Endodermal cell (in vitro differentiated cells): Measurements from ENCODE around the gene GSE1. TPM values are rescaled to one million over a fixed set of nuclear protein-coding genes. Genes with fewer than 3 reads are reported as not detected.

Source experiments
- DNase-seq: peaks from one replicate; pipeline ENCODE4 v3.0.0-alpha.2; 2017
- H3K27ac ChIP-seq: 2 replicates; pipeline ENCODE4 v1.5.1; 2013; ENCODE audit warnings: mild to moderate bottlenecking, low read depth, low read length, moderate library complexity
- H3K27me3 ChIP-seq: 2 replicates; pipeline ENCODE4 v1.6.1; 2013; ENCODE audit warnings: mild to moderate bottlenecking, low read length, moderate library complexity; ENCODE audit not compliant: insufficient read depth, control insufficient read depth, poor library complexity, severe bottlenecking
- H3K36me3 ChIP-seq: 2 replicates; pipeline ENCODE4 v1.7.0; 2013; ENCODE audit warnings: mild to moderate bottlenecking, low read length, moderate library complexity; ENCODE audit not compliant: control insufficient read depth, insufficient read depth
- H3K4me1 ChIP-seq: one replicate; pipeline ENCODE4 v1.7.0; 2013; ENCODE audit warnings: low read length; ENCODE audit not compliant: control insufficient read depth, insufficient read depth
- H3K4me3 ChIP-seq: 2 replicates; pipeline ENCODE4 v1.5.1; 2013; ENCODE audit warnings: mild to moderate bottlenecking, low read length, moderate library complexity
- H3K9ac ChIP-seq: 2 replicates; pipeline ENCODE4 v1.6.1; 2013; ENCODE audit warnings: mild to moderate bottlenecking, low read length, moderate library complexity; ENCODE audit not compliant: poor library complexity, severe bottlenecking; ENCODE audit errors: extremely low read depth
- H3K9me3 ChIP-seq: 2 replicates; pipeline ENCODE4 v1.6.1; 2013; ENCODE audit warnings: mild to moderate bottlenecking, low read length, moderate library complexity; ENCODE audit not compliant: control insufficient read depth
- H3K27ac Mint-ChIP-seq: 2 replicates; pipeline ENCODE4 v1.8.0; 2020; ENCODE audit warnings: mixed read lengths
- H3K27me3 Mint-ChIP-seq: 2 replicates; pipeline ENCODE4 v1.8.0; 2021; ENCODE audit warnings: mild to moderate bottlenecking, mixed read lengths; ENCODE audit not compliant: insufficient read depth
- H3K36me3 Mint-ChIP-seq: 2 replicates; pipeline ENCODE4 v1.8.0; 2020; ENCODE audit warnings: low read depth, mixed read lengths
- H3K4me1 Mint-ChIP-seq: 2 replicates; pipeline ENCODE4 v1.8.0; 2020; ENCODE audit warnings: mixed read lengths
- H3K4me3 Mint-ChIP-seq: 2 replicates; pipeline ENCODE4 v1.8.0; 2020; ENCODE audit warnings: mild to moderate bottlenecking, moderate library complexity, mixed read lengths
- H3K9me3 Mint-ChIP-seq: 2 replicates; pipeline ENCODE4 v1.8.0; 2020; ENCODE audit warnings: mild to moderate bottlenecking, mixed read lengths
- WGBS, 2 experiments: methylation state at CpG; one replicate each; pipeline versions ENCODE4 v1.1.5 to v1.1.7; 2013; ENCODE audit warnings: missing lambda C conversion rate in 2 of 2, mixed read lengths in 1 of 2; ENCODE audit not compliant: insufficient coverage in 1 of 2, insufficient read length in 1 of 2; 5-methylcytosine and 5-hydroxymethylcytosine counted together
- total RNA-seq, 2 donors: library from RNA; stranded (reverse); fragmentation: NEBNext Ultra II Directional in 1 of 2; extraction: Animal tissue kit (Norgen Biotek cat#: 25700) in 1 of 2; gene quantifications; 2 replicates in 1 of 2; 3 replicates in 1 of 2; pipeline ENCODE4 v1.2.1, GENCODE V29; 2021
- TF ChIP-seq, protein P1 (sequence below): fragments of 200-600 bp; sonication (generic); conservative IDR thresholded peaks from 2 replicates; pipeline ENCODE4 v1.5.0; 2021; ENCODE audit warnings: antibody characterized with exemption, mild to moderate bottlenecking

Gene GSE1
- total RNA-seq, 2 donors from 2014 or later, result 108 to 128 TPM

DNA sequence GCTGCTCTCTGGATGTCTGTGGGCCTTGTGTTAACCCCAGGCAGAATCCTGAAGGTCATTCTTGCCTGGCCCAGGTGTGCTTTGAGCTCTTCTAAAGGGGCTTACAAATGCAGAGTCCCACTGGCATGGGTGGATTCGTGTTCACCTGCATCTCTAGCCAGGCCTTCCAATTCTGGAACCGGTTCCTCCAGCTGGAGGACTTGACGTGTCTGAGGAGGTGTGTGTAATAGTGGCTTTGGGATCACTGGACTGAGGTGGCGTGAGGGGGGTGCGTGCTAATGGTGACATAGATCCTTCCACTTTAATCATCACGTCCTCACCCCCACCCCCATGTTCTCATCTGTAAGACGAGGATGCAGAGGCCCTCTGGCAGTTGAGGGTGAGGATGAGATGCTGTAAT lies 4.8 kb downstream of the GSE1 start:
- Histone ChIP-seq H3K36me3 (peaks cover 23% of the 10 kb centered on the region), H3K27me3 (no peaks in the 10 kb centered on the region), H3K9me3 (no peaks in the 10 kb centered on the region), H3K4me1 (peaks cover 16% of the 10 kb centered on the region), H3K9ac (no peak overlapping the region), H3K27ac (no peak overlapping the region), H3K4me3 (no peak overlapping the region)
- DNase-seq, result no peak
- Mint-ChIP-seq H3K36me3 (peaks cover 27% of the 10 kb centered on the region), H3K27me3 (no peaks in the 10 kb centered on the region), H3K27ac (no peak overlapping the region), H3K4me3 (no peak overlapping the region), H3K9me3 (no peaks in the 10 kb centered on the region), H3K4me1 (peaks cover 60% of the 10 kb centered on the region)
- WGBS, 2 experiments, result 92% methylated on average over 4 of the region's 7 CpGs; no CpG with 5 or more reads in 1 of the 2 experiments
- TF ChIP-seq, protein P1, sequence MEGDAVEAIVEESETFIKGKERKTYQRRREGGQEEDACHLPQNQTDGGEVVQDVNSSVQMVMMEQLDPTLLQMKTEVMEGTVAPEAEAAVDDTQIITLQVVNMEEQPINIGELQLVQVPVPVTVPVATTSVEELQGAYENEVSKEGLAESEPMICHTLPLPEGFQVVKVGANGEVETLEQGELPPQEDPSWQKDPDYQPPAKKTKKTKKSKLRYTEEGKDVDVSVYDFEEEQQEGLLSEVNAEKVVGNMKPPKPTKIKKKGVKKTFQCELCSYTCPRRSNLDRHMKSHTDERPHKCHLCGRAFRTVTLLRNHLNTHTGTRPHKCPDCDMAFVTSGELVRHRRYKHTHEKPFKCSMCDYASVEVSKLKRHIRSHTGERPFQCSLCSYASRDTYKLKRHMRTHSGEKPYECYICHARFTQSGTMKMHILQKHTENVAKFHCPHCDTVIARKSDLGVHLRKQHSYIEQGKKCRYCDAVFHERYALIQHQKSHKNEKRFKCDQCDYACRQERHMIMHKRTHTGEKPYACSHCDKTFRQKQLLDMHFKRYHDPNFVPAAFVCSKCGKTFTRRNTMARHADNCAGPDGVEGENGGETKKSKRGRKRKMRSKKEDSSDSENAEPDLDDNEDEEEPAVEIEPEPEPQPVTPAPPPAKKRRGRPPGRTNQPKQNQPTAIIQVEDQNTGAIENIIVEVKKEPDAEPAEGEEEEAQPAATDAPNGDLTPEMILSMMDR, result no peak

GRCh38 chr16:85618521-85618920 lies 5.4 kb downstream of the GSE1 start:
- Histone ChIP-seq H3K36me3 (peaks cover 23% of the 10 kb centered on the region), H3K4me1 (peaks cover 16% of the 10 kb centered on the region), H3K27me3 (no peaks in the 10 kb centered on the region), H3K9ac (no peak overlapping the region), H3K9me3 (no peaks in the 10 kb centered on the region), H3K4me3 (no peak overlapping the region), H3K27ac (no peak overlapping the region)
- no peak for DNase-seq
- Mint-ChIP-seq H3K27ac (no peak overlapping the region), H3K27me3 (no peaks in the 10 kb centered on the region), H3K36me3 (peaks cover 27% of the 10 kb centered on the region), H3K9me3 (no peaks in the 10 kb centered on the region), H3K4me1 (peaks cover 64% of the 10 kb centered on the region), H3K4me3 (no peak overlapping the region)
- TF ChIP-seq, protein P1, result no peak
- 96 to 99% methylated on average over 9 of the region's 9 CpGs for WGBS, 2 experiments

DNA sequence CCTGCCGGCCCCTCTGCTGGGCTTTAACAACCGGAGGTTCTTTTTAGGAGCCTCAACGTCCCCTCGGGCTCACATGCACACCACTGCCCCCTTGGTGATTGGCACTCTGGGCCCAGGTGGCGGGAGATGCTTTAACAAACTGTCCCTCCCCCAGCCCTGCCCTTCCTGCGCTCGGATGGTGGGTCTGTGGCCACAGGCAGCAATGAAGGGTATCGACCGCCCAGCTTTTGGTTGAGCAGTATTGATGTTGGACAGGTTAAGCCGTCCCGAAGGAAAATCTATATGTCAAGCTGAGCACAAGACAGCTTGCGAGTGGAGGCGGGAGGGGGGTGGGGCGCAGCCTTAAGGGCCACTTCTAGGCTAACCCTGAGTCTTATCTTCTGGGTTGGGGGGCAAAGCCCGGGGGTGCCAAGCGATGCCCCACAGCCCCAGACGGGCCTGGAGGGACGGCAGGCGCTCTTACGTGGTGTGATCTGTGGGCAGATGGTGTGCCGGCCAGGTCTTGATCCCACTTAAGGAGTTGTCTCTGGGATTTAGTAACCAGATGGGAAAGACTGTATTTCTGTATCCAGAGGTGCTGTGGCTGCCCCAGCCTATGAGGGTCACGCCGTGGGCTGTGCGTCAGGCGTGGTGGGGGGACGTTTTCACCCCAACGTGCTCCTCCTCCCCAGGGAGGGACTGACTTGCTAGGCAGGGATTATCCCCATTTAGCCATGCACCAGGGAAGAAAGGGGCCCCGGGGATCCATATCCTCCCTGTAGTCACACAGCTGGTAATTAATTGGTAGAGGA lies 6.2 kb downstream of the GSE1 start:
- 92% methylated on average over 20 to 27 of the region's 28 CpGs for WGBS, 2 experiments
- Histone ChIP-seq H3K4me1 (peaks cover 16% of the 10 kb centered on the region), H3K27ac (no peak overlapping the region), H3K36me3 (peaks cover 23% of the 10 kb centered on the region), H3K9ac (no peak overlapping the region), H3K27me3 (no peaks in the 10 kb centered on the region), H3K4me3 (no peak overlapping the region), H3K9me3 (no peaks in the 10 kb centered on the region)
- no peaks in the 10 kb centered on the region for H3K9me3 Mint-ChIP-seq
- peaks cover 67% of the 10 kb centered on the region for H3K4me1 Mint-ChIP-seq
- H3K27ac Mint-ChIP-seq, result no peak overlapping the region
- no peak for DNase-seq
- peaks cover 27% of the 10 kb centered on the region for H3K36me3 Mint-ChIP-seq
- no peak overlapping the region for H3K4me3 Mint-ChIP-seq
- TF ChIP-seq, protein P1, result no peak
- no peaks in the 10 kb centered on the region for H3K27me3 Mint-ChIP-seq
